ENCODE results near the gene CHRNB2. TPM values are rescaled to one million over a fixed set of nuclear protein-coding genes. Genes with fewer than 3 reads are reported as not detected.

The CHRNB2 gene
- total and polyA plus RNA-seq, 2 experiments from 2014 or later = 0.12 TPM; not detected in 1

GRCh38 chr1:154598871-154599635 is 31.5 kb downstream of the CHRNB2 start:
- peak in 1 of 2 donors; percentile 17 for DNase-seq (ENCODE audit: low read depth in 1 of 2, low spot score in 1 of 2)
- Histone ChIP-seq H3K27me3 (no peaks in the 10 kb centered on the region), H3K36me3 (peaks cover 46% of the 10 kb centered on the region), H3K27ac (peak overlapping the region; percentile 64), H3K4me1 (ENCODE audit: low read depth) (peaks cover 11% of the 10 kb centered on the region), H3K4me3 (no peak overlapping the region), H3K9me3 (ENCODE audit: low read depth) (no peaks in the 10 kb centered on the region)
- TF ChIP-seq CTCF (IDR thresholded peaks at IDR 0.05; ENCODE audit: low read depth, low read length) = no peak

- Histone ChIP-seq H3K4me3 (no peak overlapping the region), H3K27me3 (no peaks in the 10 kb centered on the region), H3K27ac (peak overlapping the region; percentile 64), H3K36me3 (peaks cover 40% of the 10 kb centered on the region), H3K9me3 (ENCODE audit: low read depth) (no peaks in the 10 kb centered on the region), H3K4me1 (ENCODE audit: low read depth) (peaks cover 11% of the 10 kb centered on the region)
- no peak for TF ChIP-seq CTCF (IDR thresholded peaks at IDR 0.05; ENCODE audit: low read depth, low read length)
- peak; percentile 20 to 33 for DNase-seq (ENCODE audit: low read depth in 1 of 2, low spot score in 1 of 2)
Measured at GRCh38 chr1:154599658-154600057, 32.1 kb downstream of the CHRNB2 start.

- no peak for DNase-seq (ENCODE audit: low read depth in 1 of 2, low spot score in 1 of 2)
- Histone ChIP-seq H3K4me1 (ENCODE audit: low read depth) (peaks cover 11% of the 10 kb centered on the region), H3K4me3 (no peak overlapping the region), H3K27ac (no peak overlapping the region), H3K36me3 (peaks cover 9% of the 10 kb centered on the region), H3K9me3 (ENCODE audit: low read depth) (no peaks in the 10 kb centered on the region), H3K27me3 (no peaks in the 10 kb centered on the region)
- no peak for TF ChIP-seq CTCF (IDR thresholded peaks at IDR 0.05; ENCODE audit: low read depth, low read length)
Measured at GRCh38 chr1:154603317-154603716, 35.7 kb downstream of the CHRNB2 start.

GRCh38 chr1:154605534-154605933 is 38.0 kb downstream of the CHRNB2 start:
- no peak for TF ChIP-seq CTCF (IDR thresholded peaks at IDR 0.05; ENCODE audit: low read depth, low read length)
- no peaks in the 10 kb centered on the region for H3K9me3 ChIP-seq (ENCODE audit: low read depth)
- H3K4me1 ChIP-seq (ENCODE audit: low read depth) = no peaks in the 10 kb centered on the region
- H3K4me3 ChIP-seq = no peak overlapping the region
- H3K27ac ChIP-seq = no peak overlapping the region
- no peaks in the 10 kb centered on the region for H3K27me3 ChIP-seq
- DNase-seq (ENCODE audit: low read depth in 1 of 2, low spot score in 1 of 2) = no peak
- H3K36me3 ChIP-seq = peaks cover 8% of the 10 kb centered on the region

- H3K4me3 ChIP-seq = peak overlapping the region; percentile 61
- no peaks in the 10 kb centered on the region for H3K27me3 ChIP-seq
- no peaks in the 10 kb centered on the region for H3K9me3 ChIP-seq (ENCODE audit: low read depth)
- no peak for TF ChIP-seq CTCF (IDR thresholded peaks at IDR 0.05; ENCODE audit: low read depth, low read length)
- H3K36me3 ChIP-seq = no peaks in the 10 kb centered on the region
- H3K4me1 ChIP-seq (ENCODE audit: low read depth) = no peaks in the 10 kb centered on the region
- peak in 1 of 2 donors; percentile 52 for DNase-seq (ENCODE audit: low read depth in 1 of 2, low spot score in 1 of 2)
- H3K27ac ChIP-seq = peak overlapping the region; percentile 95
Measured at GRCh38 chr1:154607106-154607608, 39.6 kb downstream of the CHRNB2 start.
